Endometrial microvascular endothelial cells (primary cell): ENCODE measurements around the gene PRADC1. TPM values are rescaled to one million over a fixed set of nuclear protein-coding genes. Genes with fewer than 3 reads are reported as not detected.
"Not testable (repeated sequence)": the region's sequence is repeated elsewhere in the genome, so short reads cannot be mapped to it uniquely, and the experiment has no call there.

ENCODE experiments used
- in situ Hi-C: cut with HindIII; loops from 2 replicates; pipeline ENCODE4 v1.10.0; 2017; ENCODE audit warnings: low sequenced_read_pairs, low pct_unique_long_range_greater_than_20kb; ENCODE audit errors: inconsistent ontology term
- total RNA-seq: library from RNA; depleted of rRNA; stranded (reverse); fragments of >200 nt; gene quantifications from one replicate; pipeline ENCODE4 v1.2.3, GENCODE V29; 2015; ENCODE audit errors: inconsistent ontology term

PRADC1 gene
- total RNA-seq, 1 donor from 2014 or later = 33.3 TPM

DNA sequence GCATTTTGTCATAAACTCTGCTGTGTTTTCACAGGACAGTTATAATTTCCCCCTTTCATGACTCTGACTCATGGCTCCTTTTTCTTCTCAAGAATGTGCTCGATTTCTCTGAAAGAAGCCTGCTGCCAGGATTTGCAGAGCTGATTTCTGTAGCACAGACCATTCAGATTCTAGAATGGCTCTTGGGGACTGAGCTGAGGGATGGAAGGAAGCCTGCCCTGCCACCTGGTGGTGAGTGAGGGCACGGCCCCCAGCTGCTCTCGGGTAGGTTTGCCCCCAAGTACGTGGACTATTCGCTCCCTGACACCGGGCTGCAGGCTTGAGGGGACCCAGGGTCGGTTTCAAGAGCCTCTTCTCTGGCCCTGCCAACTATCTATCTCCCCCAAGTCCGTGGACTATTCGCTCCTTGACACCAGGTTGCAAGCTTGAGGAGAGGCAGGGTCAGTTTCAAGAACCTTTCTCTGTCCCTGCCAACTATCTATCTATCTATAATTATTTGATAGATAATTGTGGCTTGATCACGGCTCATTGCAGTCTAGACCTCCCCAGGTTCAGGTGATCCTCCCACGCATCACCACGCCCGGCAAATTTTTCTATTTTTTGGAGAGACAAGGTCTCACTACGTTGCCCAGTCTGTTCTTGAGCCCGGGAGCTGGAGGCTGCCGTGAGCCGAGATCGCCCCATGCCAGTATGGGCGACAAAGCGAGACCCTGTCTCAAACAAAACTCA, 20.4 kb downstream of the PRADC1 start:
- in situ Hi-C loops = no loop called here

DNA sequence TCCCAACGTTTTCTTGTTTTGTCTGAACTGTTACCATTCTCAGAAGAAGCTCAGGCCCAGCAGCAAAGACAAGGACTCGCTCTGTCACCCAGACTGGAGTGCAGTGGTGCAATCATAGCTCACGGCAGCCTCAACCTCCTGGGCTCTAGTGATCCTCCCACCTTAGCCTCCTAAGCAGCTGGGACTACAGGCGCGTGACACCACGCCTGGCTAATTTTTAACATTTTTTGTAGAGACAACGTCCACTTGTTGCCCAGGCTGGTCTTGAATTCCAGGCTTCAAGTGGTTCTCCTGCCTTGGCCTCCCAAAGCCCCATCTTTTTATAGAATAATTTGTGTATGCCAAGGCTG, 21.0 kb downstream of the PRADC1 start:
- in situ Hi-C loops = no loop called here

DNA sequence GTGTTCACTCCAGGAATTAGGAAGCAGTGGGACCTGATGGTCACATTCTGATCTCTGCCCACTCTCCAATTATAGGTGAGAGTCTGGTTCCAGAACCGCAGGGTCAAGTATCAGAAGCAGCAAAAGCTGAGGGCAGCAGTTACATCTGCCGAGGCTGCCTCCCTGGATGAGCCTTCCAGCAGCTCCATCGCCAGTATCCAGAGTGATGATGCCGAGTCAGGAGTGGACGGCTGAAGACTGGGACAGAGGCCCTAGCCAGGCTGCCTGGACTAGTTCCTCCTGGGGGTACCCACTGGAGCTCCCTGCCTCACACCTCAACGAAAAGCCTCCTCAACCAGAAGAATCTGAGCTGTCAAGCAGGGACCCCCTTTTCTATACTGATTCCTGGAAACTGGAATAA, 22.3 kb downstream of the PRADC1 start:
- in situ Hi-C loops = no loop called here

DNA sequence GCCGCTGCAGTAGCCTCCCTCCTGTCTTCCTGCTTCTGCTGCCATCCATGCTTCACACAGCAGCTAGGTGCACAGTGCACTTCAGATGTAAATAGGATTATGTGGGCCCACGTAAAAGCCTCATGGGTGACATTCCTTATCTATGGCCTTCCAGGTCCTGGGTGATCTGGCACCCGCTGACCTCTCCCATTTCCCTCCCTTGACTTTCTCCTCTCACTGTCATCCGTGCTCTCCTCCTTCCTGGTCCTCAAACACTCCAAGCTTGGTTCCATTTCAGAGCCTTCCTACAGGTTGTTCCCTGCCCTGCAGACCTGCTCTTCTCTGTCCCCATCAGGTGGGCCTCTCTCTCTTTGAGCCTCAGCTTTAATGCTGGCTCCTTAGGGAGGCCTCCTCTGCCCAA, 23.0 kb downstream of the PRADC1 start:
- in situ Hi-C loops = no loop called here

DNA sequence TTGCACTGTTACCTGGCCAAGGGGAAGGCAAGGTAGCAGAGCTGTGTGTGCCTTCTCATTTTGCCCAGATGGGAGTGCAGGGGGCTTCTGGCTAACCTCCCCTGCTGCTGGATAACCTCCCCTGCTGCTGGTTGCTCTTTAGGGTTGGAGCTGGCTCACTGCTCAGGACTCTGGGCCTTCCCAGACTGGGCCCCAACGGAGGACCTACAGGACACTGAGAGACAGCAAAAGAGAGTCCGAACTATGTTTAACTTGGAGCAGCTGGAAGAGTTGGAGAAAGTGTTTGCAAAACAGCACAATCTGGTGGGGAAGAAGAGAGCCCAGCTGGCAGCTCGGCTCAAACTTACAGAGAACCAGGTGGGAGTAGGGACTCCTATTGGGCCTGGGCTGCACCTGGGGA, 24.8 kb downstream of the PRADC1 start:
- in situ Hi-C loops = no loop called here

DNA sequence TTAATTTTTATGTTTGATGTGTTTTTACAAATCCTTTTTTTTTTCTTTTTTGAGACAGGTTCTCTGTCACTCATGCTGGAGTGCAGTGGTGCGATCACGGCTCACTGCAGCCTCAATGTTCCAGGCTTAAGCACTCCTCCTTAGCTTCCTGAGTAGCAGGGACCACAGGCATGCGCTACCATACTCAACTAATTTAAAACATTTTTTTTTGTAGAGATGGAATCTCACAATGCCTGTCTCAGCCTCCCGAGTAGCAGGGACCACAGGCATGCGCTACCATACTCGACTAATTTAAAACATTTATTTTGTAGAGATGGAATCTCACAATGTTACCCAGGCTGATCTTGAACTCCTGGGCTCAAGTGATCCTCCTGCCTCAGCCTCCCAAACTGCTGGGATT, 27.4 kb downstream of the PRADC1 start:
- in situ Hi-C loops = no loop called here

DNA sequence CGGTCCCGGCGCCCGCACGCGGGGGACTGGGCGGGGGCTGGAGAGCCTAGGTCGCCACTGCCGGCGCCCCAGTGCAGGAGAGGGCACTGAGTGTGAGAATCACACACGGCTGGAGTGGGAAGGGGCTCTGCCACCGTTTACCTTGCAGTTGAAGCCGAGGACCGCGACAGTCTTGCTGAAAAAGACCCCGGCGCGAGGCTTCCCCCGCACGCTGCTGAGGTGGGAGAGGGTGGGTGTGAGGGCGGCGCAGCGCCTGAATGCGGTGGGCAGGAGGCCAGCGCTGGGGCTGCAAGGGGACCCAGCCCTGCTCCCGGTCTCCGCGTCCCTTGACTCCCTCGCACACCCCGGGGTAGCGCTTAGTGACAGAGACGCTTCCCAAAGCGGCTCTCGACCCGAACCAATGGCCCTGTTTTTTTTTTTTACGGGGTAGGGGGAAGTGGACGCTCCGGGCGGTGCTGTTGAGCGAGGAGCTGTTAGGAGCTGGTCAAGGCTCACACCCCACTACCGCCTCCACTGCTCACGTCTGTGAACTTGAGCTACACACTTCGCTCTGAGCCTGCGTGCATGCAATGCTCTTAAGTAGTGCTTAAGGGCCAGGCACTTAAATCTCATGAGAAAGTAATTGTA, 29.9 kb downstream of the PRADC1 start:
- in situ Hi-C loops = no loop called here

DNA sequence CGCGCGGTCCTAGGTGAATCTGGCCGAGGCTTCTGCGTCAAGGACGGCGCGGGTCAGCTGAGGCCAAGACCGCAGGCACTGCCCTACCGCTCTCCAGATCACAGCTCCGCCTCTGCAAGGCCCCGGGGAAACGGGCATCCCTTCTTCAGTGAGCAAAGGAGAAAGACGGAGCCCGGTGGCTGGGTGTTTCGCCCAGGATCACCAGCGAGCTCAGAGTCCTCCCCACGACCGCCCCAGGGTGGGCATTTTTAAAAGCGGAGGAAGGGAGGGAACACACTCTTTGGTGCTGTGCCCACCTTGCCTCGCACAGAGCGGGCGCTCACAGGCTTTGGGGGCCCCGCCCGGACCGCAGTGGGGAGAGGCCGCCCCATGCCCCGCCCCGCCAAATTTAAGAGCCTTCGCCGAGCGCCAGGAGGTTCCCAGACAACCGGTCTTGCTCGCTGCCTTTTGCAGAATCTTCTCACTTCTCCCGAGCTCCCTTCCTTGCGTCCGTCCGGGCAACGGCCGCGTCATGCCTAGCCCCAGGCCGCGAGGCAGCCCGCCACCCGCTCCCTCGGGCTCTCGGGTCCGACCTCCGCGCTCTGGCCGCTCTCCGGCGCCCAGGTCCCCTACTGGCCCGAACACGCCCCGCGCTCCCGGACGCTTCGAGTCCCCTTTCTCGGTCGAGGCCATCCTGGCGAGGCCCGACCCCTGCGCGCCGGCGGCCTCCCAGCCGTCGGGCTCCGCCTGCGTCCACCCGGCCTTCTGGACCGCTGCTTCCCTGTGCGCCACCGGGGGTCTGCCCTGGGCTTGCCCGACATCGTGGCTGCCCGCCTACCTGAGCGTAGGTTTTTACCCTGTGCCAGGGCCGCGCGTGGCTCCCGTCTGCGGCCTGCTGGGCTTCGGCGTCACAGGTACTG, 30.6 kb downstream of the PRADC1 start, which contains the start of gene NOTO:
Gene NOTO, plus strand, starts transcription at position 419 of the 899 bp plus-strand sequence. Its CDS starts 93 bp downstream, at position 512.
- in situ Hi-C loops = no loop called here

DNA sequence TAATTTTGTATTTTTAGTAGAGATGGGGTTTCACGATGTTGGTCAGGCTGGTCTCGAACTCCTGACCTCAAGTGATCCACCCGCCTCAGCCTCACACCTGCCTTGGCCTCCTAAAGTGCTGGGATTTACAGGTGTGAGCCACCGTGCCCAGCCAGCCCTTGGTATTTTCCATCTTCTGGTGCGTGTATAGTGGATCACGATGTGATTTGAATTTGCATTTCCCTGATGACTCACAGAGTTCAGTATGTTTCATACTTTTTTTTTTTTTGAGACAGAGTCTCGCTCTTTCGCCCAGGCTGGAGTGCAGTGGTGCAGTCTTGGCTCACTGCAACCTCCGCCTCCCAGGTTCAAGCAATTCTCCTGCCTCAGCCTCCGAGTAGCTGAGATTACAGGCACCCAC, 32.8 kb downstream of the PRADC1 start:
- in situ Hi-C loops = not testable (repeated sequence)

DNA sequence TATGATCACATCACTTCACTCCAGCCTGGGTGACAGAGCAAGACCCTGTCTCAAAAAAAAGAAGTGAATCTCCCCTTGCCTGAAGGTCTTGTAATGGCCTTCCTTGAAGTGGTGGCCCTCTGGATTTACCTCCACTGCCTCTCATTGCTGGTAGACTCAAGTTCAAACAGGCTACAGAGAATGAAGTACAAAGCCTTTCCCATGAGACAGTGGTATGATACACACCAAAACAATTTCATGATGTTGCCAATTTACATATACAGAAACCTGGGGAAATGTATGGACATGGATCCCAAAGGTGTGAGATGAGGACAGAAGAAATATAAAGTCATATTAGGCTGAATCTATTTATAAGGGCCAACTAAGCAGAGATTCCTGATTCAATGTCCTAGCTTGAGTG, 35.5 kb downstream of the PRADC1 start:
- in situ Hi-C loops = loop anchor here (25.0 kb wide), 1 partner anchor 310 kb away; the partner anchor contains the start of gene SPR

DNA sequence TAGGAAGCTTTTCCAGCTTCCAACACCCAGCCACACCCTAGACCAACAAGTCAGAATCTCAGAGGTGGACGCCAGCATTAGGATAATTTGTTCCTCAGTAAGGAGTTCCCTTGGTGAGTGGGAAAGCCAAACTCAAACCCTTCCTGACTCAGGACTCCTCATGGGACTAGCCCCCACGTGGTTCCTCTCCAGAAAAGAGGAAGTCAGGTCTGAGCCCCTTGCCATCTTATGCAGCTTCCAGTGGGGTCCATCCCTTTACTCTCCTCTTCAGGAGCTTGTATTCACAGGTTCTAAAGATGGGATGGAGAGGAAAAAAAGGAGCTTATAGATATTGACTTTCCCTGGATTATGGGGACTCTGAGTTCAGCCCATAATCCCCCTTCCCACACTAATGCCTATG, 45.5 kb downstream of the PRADC1 start:
- in situ Hi-C loops = loop anchor here (25.0 kb wide), 1 partner anchor 300 kb away; the partner anchor contains the start of gene SPR

DNA sequence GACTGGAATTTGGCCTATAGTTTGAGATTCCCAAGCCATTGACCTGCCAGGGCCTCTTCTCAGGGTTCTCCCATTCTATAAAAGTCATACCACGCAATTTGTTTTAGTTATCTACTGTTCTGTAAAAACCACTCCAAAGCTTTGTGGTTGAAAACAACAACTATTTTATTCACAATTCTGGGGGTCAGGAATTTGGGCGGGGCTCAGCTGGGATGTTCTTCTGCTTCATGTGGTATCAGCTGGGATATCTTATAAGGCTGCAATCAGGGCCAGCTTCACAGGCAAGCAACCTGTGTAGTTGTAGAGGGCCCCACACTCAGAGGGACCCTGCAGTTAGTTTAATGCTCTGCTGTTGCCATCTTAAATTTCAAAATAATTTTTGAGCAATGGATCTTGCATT, 47.1 kb downstream of the PRADC1 start:
- in situ Hi-C loops = loop anchor here (25.0 kb wide), 1 partner anchor 299 kb away; the partner anchor contains the start of gene SPR

Other genes starting within 250 kb of the PRADC1 start
- 11.9 TPM for gene SFXN5, start 161.5 kb downstream of the PRADC1 start, total RNA-seq
- 77.5 TPM for gene RAB11FIP5, start 120.3 kb downstream of the PRADC1 start, total RNA-seq
- gene NOTO, start 30.7 kb downstream of the PRADC1 start, total RNA-seq = not detected
- 39.1 TPM for gene SMYD5, start 19.0 kb downstream of the PRADC1 start, total RNA-seq
- 575 TPM for gene CCT7, start 1.1 kb upstream of the PRADC1 start, total RNA-seq
- gene FBXO41, start 51.2 kb upstream of the PRADC1 start, total RNA-seq = not detected
- gene EGR4, start 60.3 kb upstream of the PRADC1 start, total RNA-seq = not detected
- 9.8 TPM for gene ALMS1, start 152.6 kb upstream of the PRADC1 start, total RNA-seq